HepG2 (cell line): ENCODE measurements around the gene PPP2R5D. TPM values are rescaled to one million over a fixed set of nuclear protein-coding genes. Genes with fewer than 3 reads are reported as not detected.
A peak's percentile ranks its signal among the peaks of the same experiment; 100 is the strongest.

Experiments
- CREM ChIP-seq, 2 experiments: sonication (generic) in 1 of 2; formaldehyde crosslinking in 1 of 2; IDR thresholded peaks; 2 replicates each; pipeline versions ENCODE4 v1.4.0 to v1.6.1; 2016 to 2020; ENCODE audit warnings: antibody characterized with exemption in 1 of 2, mild to moderate bottlenecking in 1 of 2, missing genetic modification reagents in 1 of 2
- ESRRA ChIP-seq: sonication (generic); formaldehyde crosslinking; IDR thresholded peaks from 2 replicates; pipeline ENCODE4 v1.5.1; 2020; ENCODE audit warnings: mild to moderate bottlenecking, low read depth, missing genetic modification reagents
- FOXM1 ChIP-seq: sonication (generic); formaldehyde crosslinking; IDR thresholded peaks from 2 replicates; pipeline ENCODE4 v1.5.0; 2020; ENCODE audit warnings: missing genetic modification reagents
- HES4 ChIP-seq: sonication (generic); formaldehyde crosslinking; IDR thresholded peaks from 2 replicates; pipeline ENCODE4 v1.9.0; 2021; ENCODE audit warnings: mild to moderate bottlenecking, missing genetic modification reagents, borderline replicate concordance
- HMGA1 ChIP-seq: sonication (generic); formaldehyde crosslinking; conservative IDR thresholded peaks from 2 replicates; pipeline ENCODE4 v1.4.0; 2020; ENCODE audit warnings: missing genetic modification reagents
- MEF2D ChIP-seq: sonication (generic); formaldehyde crosslinking; IDR thresholded peaks from 2 replicates; pipeline ENCODE4 v1.5.1; 2020; ENCODE audit warnings: mild to moderate bottlenecking, missing genetic modification reagents
- NR2C2 ChIP-seq: sonication (generic); formaldehyde crosslinking; IDR thresholded peaks from 2 replicates; pipeline ENCODE4 v1.4.0; 2020; ENCODE audit warnings: missing genetic modification reagents, mild to moderate bottlenecking, moderate library complexity, borderline replicate concordance
- POLR2A ChIP-seq, 2 experiments: IDR thresholded peaks; 2 replicates each; pipeline ENCODE4 v1.6.1; 2011; ENCODE audit warnings: low read depth in 2 of 2, low read length in 2 of 2, mild to moderate bottlenecking in 1 of 2, moderate library complexity in 1 of 2; ENCODE audit not compliant: insufficient read depth in 1 of 2
- RBAK ChIP-seq: sonication (generic); formaldehyde crosslinking; IDR thresholded peaks from 2 replicates; pipeline ENCODE4 v1.5.1; 2020; ENCODE audit warnings: mild to moderate bottlenecking, missing genetic modification reagents
- RNF219 ChIP-seq: sonication (generic); formaldehyde crosslinking; IDR thresholded peaks from 2 replicates; pipeline ENCODE4 v1.5.0; 2020; ENCODE audit warnings: mild to moderate bottlenecking, missing genetic modification reagents
- SNAI1 ChIP-seq: sonication (generic); formaldehyde crosslinking; IDR thresholded peaks from 2 replicates; pipeline ENCODE4 v1.5.0; 2020; ENCODE audit warnings: mild to moderate bottlenecking, missing genetic modification reagents, borderline replicate concordance
- TRIM24 ChIP-seq: sonication (generic); formaldehyde crosslinking; IDR thresholded peaks from 2 replicates; pipeline ENCODE4 v1.8.0; 2022; ENCODE audit warnings: mild to moderate bottlenecking, missing genetic modification reagents
- ZFP1 ChIP-seq: IDR thresholded peaks from 2 replicates; pipeline ENCODE4 v1.6.1; 2016
- ZFP41 ChIP-seq: sonication (generic); formaldehyde crosslinking; IDR thresholded peaks from 2 replicates; pipeline ENCODE4 v1.4.0; 2020; ENCODE audit warnings: mild to moderate bottlenecking, missing genetic modification reagents, borderline replicate concordance
- ZFY ChIP-seq: sonication (generic); formaldehyde crosslinking; IDR thresholded peaks from 2 replicates; pipeline ENCODE4 v1.4.0; 2020; ENCODE audit warnings: missing genetic modification reagents
- ZIK1 ChIP-seq: sonication (generic); formaldehyde crosslinking; IDR thresholded peaks from 2 replicates; pipeline ENCODE4 v1.5.0; 2020; ENCODE audit warnings: mild to moderate bottlenecking, low read depth, missing genetic modification reagents, borderline replicate concordance
- ZNF335 ChIP-seq: sonication (generic); formaldehyde crosslinking; IDR thresholded peaks from 2 replicates; pipeline ENCODE4 v1.4.0; 2020; ENCODE audit warnings: missing genetic modification reagents
- ZNF460 ChIP-seq: sonication (generic); formaldehyde crosslinking; IDR thresholded peaks from 2 replicates; pipeline ENCODE4 v1.5.1; 2020; ENCODE audit warnings: missing genetic modification reagents, mild to moderate bottlenecking, borderline replicate concordance
- ZNF510 ChIP-seq: sonication (generic); formaldehyde crosslinking; IDR thresholded peaks from 2 replicates; pipeline ENCODE4 v1.4.0; 2020; ENCODE audit warnings: low read depth, mild to moderate bottlenecking, missing genetic modification reagents
- ZNF563 ChIP-seq: sonication (generic); formaldehyde crosslinking; IDR thresholded peaks from 2 replicates; pipeline ENCODE4 v1.8.0; 2022; ENCODE audit warnings: mild to moderate bottlenecking, moderate library complexity, missing genetic modification reagents
- ZNF572 ChIP-seq: sonication (generic); formaldehyde crosslinking; IDR thresholded peaks from 2 replicates; pipeline ENCODE4 v1.5.1; 2020; ENCODE audit warnings: mild to moderate bottlenecking, missing genetic modification reagents
- ZNF629 ChIP-seq: sonication (generic); formaldehyde crosslinking; conservative IDR thresholded peaks from 2 replicates; pipeline ENCODE4 v1.5.0; 2020; ENCODE audit warnings: missing genetic modification reagents
- ZNF678 ChIP-seq: sonication (generic); formaldehyde crosslinking; IDR thresholded peaks from 2 replicates; pipeline ENCODE4 v1.4.0; 2020; ENCODE audit warnings: mild to moderate bottlenecking, missing genetic modification reagents
- ZNF724P ChIP-seq: sonication (generic); formaldehyde crosslinking; IDR thresholded peaks from 2 replicates; pipeline ENCODE4 v1.8.0; 2022; ENCODE audit warnings: missing genetic modification reagents, borderline replicate concordance
- ZNF747 ChIP-seq: sonication (generic); formaldehyde crosslinking; IDR thresholded peaks from 2 replicates; pipeline ENCODE4 v1.8.1; 2023; ENCODE audit warnings: missing genetic modification reagents, mild to moderate bottlenecking, borderline replicate concordance
- ZNF773 ChIP-seq: sonication (generic); formaldehyde crosslinking; IDR thresholded peaks from 2 replicates; pipeline ENCODE4 v1.4.0; 2020; ENCODE audit warnings: missing genetic modification reagents, borderline replicate concordance
- ZNF784 ChIP-seq: sonication (generic); formaldehyde crosslinking; IDR thresholded peaks from 2 replicates; pipeline ENCODE4 v1.5.1; 2020; ENCODE audit warnings: missing genetic modification reagents, mild to moderate bottlenecking, borderline replicate concordance
- ZNF878 ChIP-seq: sonication (generic); formaldehyde crosslinking; IDR thresholded peaks from 2 replicates; pipeline ENCODE4 v1.8.1; 2023; ENCODE audit warnings: mild to moderate bottlenecking, missing genetic modification reagents, moderate library complexity
- ZSCAN31 ChIP-seq: sonication (generic); formaldehyde crosslinking; IDR thresholded peaks from 2 replicates; pipeline ENCODE4 v1.5.0; 2020; ENCODE audit warnings: low read depth, mild to moderate bottlenecking, missing genetic modification reagents
- polyA plus RNA-seq, 8 experiments: library from polyadenylated mRNA; depleted of rRNA in 3 of 8; stranded (reverse) in 7 of 8; unstranded in 1 of 8; fragments of >200 nt; fragmentation: Illumina TruSeq in 4 of 8; extraction: Trizol in 4 of 8; gene quantifications; 2 replicates each; pipeline versions ENCODE4 v1.2.1 to v1.2.3, GENCODE V29; 2011 to 2016; ENCODE audit warnings: low read depth in 4 of 8, missing spikeins in 1 of 8, mixed read lengths in 1 of 8; ENCODE audit not compliant: insufficient read depth in 1 of 8
- total RNA-seq, 5 experiments: library from RNA; depleted of rRNA; stranded (reverse); fragments of >200 nt; fragmentation: Illumina TruSeq; extraction: Trizol; gene quantifications; 2 replicates each; pipeline ENCODE4 v1.2.3, GENCODE V29; 2016; ENCODE audit warnings: low read depth in 1 of 5

PPP2R5D gene
- total and polyA plus RNA-seq, 2 of the 13 experiments (the other 11 are each of a cell fraction or from before 2014, with no cell fraction given), result 53.7 to 60.4 TPM

- 0 out of 2 replicates have a peak, but pooled peaks have one; percentile 53 for TF ChIP-seq RNF219
- no peak for TF ChIP-seq ZFP1
- TF ChIP-seq ZNF678, result no peak
- TF ChIP-seq NR2C2 (CRISPR knock-in tag), result peak; percentile 83
- no peak for TF ChIP-seq FOXM1 (CRISPR knock-in tag)
- no peak for TF ChIP-seq TRIM24 (CRISPR knock-in tag)
- no peak for TF ChIP-seq HMGA1 (CRISPR knock-in tag)
- TF ChIP-seq SNAI1 (CRISPR knock-in tag), result no peak
- peak; percentile 85 for TF ChIP-seq HES4 (CRISPR knock-in tag)
- peak; percentile 97 for TF ChIP-seq ZNF563 (CRISPR knock-in tag)
- no peak for TF ChIP-seq ZNF747 (CRISPR knock-in tag)
- peak; percentile 72; the same call in 1 of the 2 replicates for TF ChIP-seq ZIK1 (CRISPR knock-in tag)
- TF ChIP-seq ZNF629 (CRISPR knock-in tag), result no peak
- TF ChIP-seq ZNF773 (CRISPR knock-in tag), result no peak
- TF ChIP-seq ZFP41 (CRISPR knock-in tag), result no peak
- TF ChIP-seq ZSCAN31, result peak; percentile 63; the same call in 1 of the 2 replicates
- peak; percentile 96 for TF ChIP-seq POLR2A (IDR thresholded peaks at IDR 0.05; ENCODE audit: insufficient read depth in 1 of 2, low read depth in 2 of 2, low read length in 2 of 2)
- TF ChIP-seq ZNF335 (CRISPR knock-in tag), result peak; percentile 66; the same call in 1 of the 2 replicates
- TF ChIP-seq CREM (IDR thresholded peaks at IDR 0.05), result peak; percentile 70; the same call in 1 of the 2 replicates
- no peak for TF ChIP-seq CREM (CRISPR knock-in tag; IDR thresholded peaks at IDR 0.05)
- TF ChIP-seq ESRRA (CRISPR knock-in tag), result no peak
- TF ChIP-seq ZNF460 (CRISPR knock-in tag), result no peak; the same call in 1 of the 2 replicates
- peak; percentile 89 for TF ChIP-seq ZNF784 (CRISPR knock-in tag)
- TF ChIP-seq ZNF572, result no peak; the same call in 1 of the 2 replicates
- peak; percentile 79; the same call in 1 of the 2 replicates for TF ChIP-seq MEF2D (CRISPR knock-in tag)
- peak; percentile 74; the same call in 1 of the 2 replicates for TF ChIP-seq RBAK
- no peak for TF ChIP-seq ZNF878 (CRISPR knock-in tag)
- TF ChIP-seq ZNF724P (CRISPR knock-in tag), result no peak
- TF ChIP-seq ZNF510 (CRISPR knock-in tag), result no peak; the same call in 1 of the 2 replicates
- TF ChIP-seq ZFY (CRISPR knock-in tag), result peak; percentile 89
These were observed 5.4 kb upstream of the PPP2R5D start, which contains the start of gene PEX6 (continued) for GRCh38 chr6:42978839-42979522.
